Choroid plexus epithelial cell (primary cell): ENCODE measurements around the gene EMID1.
A peak's percentile ranks its signal among the peaks of the same experiment; 100 is the strongest.

ENCODE experiments used
- DNase-seq: peaks from one replicate; pipeline ENCODE4 v3.0.0-alpha.2; 2010; ENCODE audit warnings: low read depth
- H3K4me3 ChIP-seq: 2 replicates; pipeline ENCODE4 v1.5.1; 2011; ENCODE audit warnings: low read depth, mild to moderate bottlenecking, control low read depth, low read length, moderate library complexity
- CTCF ChIP-seq: conservative IDR thresholded peaks from 2 replicates; pipeline ENCODE4 v1.5.1; 2011; ENCODE audit warnings: low read depth, mild to moderate bottlenecking, control low read depth, inconsistent platforms, low read length, moderate library complexity

EMID1 gene

GRCh38 chr22:29265305-29265704, 59.6 kb downstream of the EMID1 start:
- H3K4me3 ChIP-seq, result no peak overlapping the region
- no peak for TF ChIP-seq CTCF
- DNase-seq, result no peak

GRCh38 chr22:29265929-29266328, 60.2 kb downstream of the EMID1 start:
- no peak overlapping the region for H3K4me3 ChIP-seq
- no peak for TF ChIP-seq CTCF
- no peak for DNase-seq

- no peak for TF ChIP-seq CTCF
- DNase-seq, result peak; percentile 42
- H3K4me3 ChIP-seq, result peak overlapping the region; percentile 90
Measured at GRCh38 chr22:29266564-29267461, 61.1 kb downstream of the EMID1 start.

- DNase-seq, result no peak
- H3K4me3 ChIP-seq, result peak overlapping the region; percentile 90
- no peak for TF ChIP-seq CTCF
Measured at GRCh38 chr22:29267462-29267857, 61.8 kb downstream of the EMID1 start.

GRCh38 chr22:29267858-29268510, 62.3 kb downstream of the EMID1 start, which contains the start of the genes EWSR1 and RHBDD3:
Gene EWSR1, plus strand, starts transcription at chr22:29268268. Its CDS starts 69 bp downstream, at chr22:29268337.
Gene RHBDD3, minus strand, starts transcription at chr22:29267981. Its CDS starts 2,355 bp downstream, at chr22:29265626.
- no peak for TF ChIP-seq CTCF
- DNase-seq, result peak; percentile 99
- H3K4me3 ChIP-seq, result peak within 1 kb of the TSS; percentile 90

- peak overlapping the region; percentile 90 for H3K4me3 ChIP-seq
- DNase-seq, result peak; percentile 83
- no peak for TF ChIP-seq CTCF
Measured at GRCh38 chr22:29268511-29269229, 63.0 kb downstream of the EMID1 start.
